Suprapubic skin (tissue), 3 donors: ENCODE results near the gene KARS1.

Experiments used
- CTCF ChIP-seq, 2 donors: fragments of 200-600 bp in 1 of 2; fragments of 450-650 bp in 1 of 2; sonication (generic) in 1 of 2; IDR thresholded peaks; one replicate each; pipeline ENCODE4 v1.5.1; 2016 to 2019; ENCODE audit warnings: antibody characterized with exemption in 2 of 2, mild to moderate bottlenecking in 1 of 2, moderate library complexity in 1 of 2
- POLR2AphosphoS5 ChIP-seq, 3 donors: sonication (generic); formaldehyde crosslinking; IDR thresholded peaks; one replicate each; pipeline ENCODE4 v1.6.1; 2017; ENCODE audit warnings: antibody characterized with exemption in 3 of 3

GRCh38 chr16:75614066-75614897 is 33.2 kb downstream of the KARS1 start:
- TF ChIP-seq CTCF (IDR thresholded peaks at IDR 0.05): no peak
- no peak for TF ChIP-seq POLR2AphosphoS5 (IDR thresholded peaks at IDR 0.05)
